Measurements from ENCODE around the gene EPHB2. TPM values are rescaled to one million over a fixed set of nuclear protein-coding genes. Genes with fewer than 3 reads are reported as not detected.

The EPHB2 gene
- total and polyA plus RNA-seq, 2 of the 8 experiments (the other 6 are each of a cell fraction or from before 2014, with no cell fraction given) = 15.8 to 17.2 TPM

GRCh38 chr1:22665752-22666151 lies 44.9 kb upstream of the EPHB2 start:
- no peak overlapping the region for H2BK20ac ChIP-seq (ENCODE audit: low read length)
- H3K4me2 ChIP-seq (ENCODE audit: insufficient read depth in 1 of 2, low read depth in 2 of 2, low read length in 2 of 2) = peak overlapping the region in 1 of 2 experiments; percentile 21; a peak in 1 of 4 replicates
- H3K36me3 ChIP-seq (ENCODE audit: control insufficient read depth in 2 of 4, insufficient read depth in 4 of 4, low read length in 3 of 4) = no peaks in the 10 kb centered on the region
- 0 out of 2 replicates have a peak overlapping the region, but pooled peaks have one; percentile 86 for H2AFZ ChIP-seq (ENCODE audit: low read length)
- H3K79me2 ChIP-seq (ENCODE audit: control insufficient read depth in 1 of 2, insufficient read depth in 2 of 2, low read length in 2 of 2) = no peaks in the 10 kb centered on the region
- H2BK5ac ChIP-seq (ENCODE audit: low read depth, low read length) = no peak overlapping the region
- WGBS, 2 experiments (ENCODE audit: extremely low coverage in 1 of 2, insufficient coverage in 1 of 2, insufficient read length in 1 of 2, insufficient replicate concordance in 2 of 2, low coverage in 1 of 2, low lambda C conversion rate in 2 of 2, missing lambda C conversion rate in 1 of 2) = 48% methylated on average over 7 of the region's 7 CpGs; no CpG with 5 or more reads in 1 of the 2 experiments
- H4K20me1 ChIP-seq (replicated peaks in 1 of 2; ENCODE audit: control insufficient read depth in 1 of 2, insufficient read depth in 2 of 2, low read length in 2 of 2) = no peaks in the 10 kb centered on the region
- FAIRE-seq (peak; percentile 88), DNase-seq (ENCODE audit: low read depth in 1 of 2, low spot score in 2 of 2) (peak in 1 of 2 experiments; percentile 79)
- H3K27ac ChIP-seq (ENCODE audit: low read depth, low read length) = no peak overlapping the region
- H2AK5ac ChIP-seq (ENCODE audit: low read depth, low read length) = no peak overlapping the region
- peaks cover 0 to 1% (median 0%) of the 10 kb centered on the region in 4 experiments; a peak in 1 of 7 replicates for H3K4me1 ChIP-seq (replicated peaks in 1 of 4; ENCODE audit: control insufficient read depth in 3 of 4, insufficient read depth in 4 of 4, low read length in 3 of 4)
- no peak overlapping the region for H2BK120ac ChIP-seq (replicated peaks; ENCODE audit: low read depth, low read length)
- H3K23ac ChIP-seq (ENCODE audit: insufficient read length) = no peak overlapping the region
- no peak overlapping the region for H3K4ac ChIP-seq (replicated peaks; ENCODE audit: insufficient read length, low read depth, low read length)
- H2BK15ac ChIP-seq (ENCODE audit: low read length) = no peak overlapping the region
- H4K8ac ChIP-seq (ENCODE audit: extremely low read depth, insufficient read depth, low read length) = no peak overlapping the region
- no peak overlapping the region for H3K18ac ChIP-seq (ENCODE audit: extremely low read depth, low read length)
- no peaks in the 10 kb centered on the region; the same call in 1 of the 2 replicates for H3K23me2 ChIP-seq (ENCODE audit: low read depth, low read length)
- H2BK12ac ChIP-seq (ENCODE audit: low read depth, low read length) = no peak overlapping the region
- H3K9me3 ChIP-seq (ENCODE audit: insufficient read depth in 2 of 2, low read depth in 1 of 2, low read length in 1 of 2) = no peaks in the 10 kb centered on the region
- H3K9ac ChIP-seq (replicated peaks in 1 of 4; ENCODE audit: extremely low read depth in 1 of 4, low read depth in 3 of 4, low read length in 3 of 4) = no peak overlapping the region; a peak in 1 of 7 replicates
- H3K79me1 ChIP-seq (ENCODE audit: low read depth, low read length) = no peaks in the 10 kb centered on the region
- H3K27me3 ChIP-seq (replicated peaks in 1 of 4; ENCODE audit: control insufficient read depth in 3 of 4, extremely low read depth in 1 of 4, insufficient read depth in 3 of 4, low read length in 3 of 4) = no peaks in the 10 kb centered on the region
- ChIA-PET CTCF (ENCODE audit: partially characterized antibody) (interaction anchor here (0.6 to 3.8 kb wide), 27 partner anchors 10 to 298 kb away, joined by 3 to 27 read pairs (median 4); no protein-coding TSS in a partner anchor), POLR2A (ENCODE audit: partially characterized antibody) (no interaction called here)
- H4K5ac ChIP-seq (ENCODE audit: insufficient read length, low read depth, low read length) = no peak overlapping the region
- H3K4me3 ChIP-seq (ENCODE audit: extremely low read depth in 1 of 4, insufficient read depth in 2 of 4, low read depth in 3 of 4, low read length in 4 of 4) = no peak overlapping the region
- H4K91ac ChIP-seq (replicated peaks; ENCODE audit: insufficient read length, low read length) = no peak overlapping the region
- TF ChIP-seq RAD21 (IDR thresholded peaks at IDR 0.05 in 1 of 2, conservative IDR thresholded peaks at IDR 0.05 in 1 of 2; ENCODE audit: low read depth in 2 of 2, low read length in 2 of 2) = peak; percentile 94 to 95
- TF ChIP-seq GTF2F1 (IDR thresholded peaks at IDR 0.05; ENCODE audit: borderline replicate concordance, low read depth, low read length) = no peak
- TF ChIP-seq FOSL1 (IDR thresholded peaks at IDR 0.05; ENCODE audit: insufficient read depth, low read depth, low read length) = no peak
- no peak for TF ChIP-seq CREB1 (IDR thresholded peaks at IDR 0.05)
- TF ChIP-seq CTCF (IDR thresholded peaks at IDR 0.05; ENCODE audit: control extremely low read depth in 1 of 3, insufficient read depth in 1 of 3, low read depth in 1 of 3, low read length in 3 of 3) = peak; percentile 81 to 91 (median 88)
- H3K14ac ChIP-seq (ENCODE audit: insufficient read length) = no peak overlapping the region
- no peak overlapping the region for H3K56ac ChIP-seq (replicated peaks; ENCODE audit: insufficient read length, low read depth, low read length)
